Transverse colon (tissue), 4 donors: ENCODE measurements around the gene USP1. TPM values are rescaled to one million over a fixed set of nuclear protein-coding genes. Genes with fewer than 3 reads are reported as not detected.

Experiments
- DNase-seq: peaks from one replicate; pipeline ENCODE4 v3.0.0-alpha.2; 2019
- H3K27ac ChIP-seq, 4 donors: fragments of 200-600 bp; sonication (generic); 2 replicates each; pipeline ENCODE4 v1.5.1; 2016 to 2018; ENCODE audit warnings: inconsistent platforms in 4 of 4
- H3K27me3 ChIP-seq: fragments of 200-600 bp; sonication (generic); 2 replicates; pipeline ENCODE4 v1.5.1; 2017; ENCODE audit warnings: inconsistent platforms
- H3K36me3 ChIP-seq, 4 donors: fragments of 200-600 bp; sonication (generic); 2 replicates each; pipeline ENCODE4 v1.5.1; 2017 to 2019; ENCODE audit warnings: inconsistent platforms in 4 of 4
- H3K4me1 ChIP-seq, 4 donors: fragments of 200-600 bp; sonication (generic); 2 replicates each; pipeline ENCODE4 v1.5.1; 2017 to 2020; ENCODE audit warnings: inconsistent platforms in 4 of 4
- H3K4me3 ChIP-seq, 4 donors: fragments of 200-600 bp; sonication (generic); 1 replicate in 1 of 4; 2 replicates in 3 of 4; pipeline versions ENCODE4 v1.5.1 to v1.6.1; 2017 to 2019; ENCODE audit warnings: inconsistent platforms in 4 of 4
- H3K9me3 ChIP-seq, 2 donors: fragments of 200-600 bp; sonication (generic); 2 replicates each; pipeline ENCODE4 v1.5.1; 2017 to 2019; ENCODE audit warnings: inconsistent platforms in 2 of 2
- EP300 ChIP-seq: sonication (generic); formaldehyde crosslinking; IDR thresholded peaks from one replicate; pipeline ENCODE4 v1.6.1; 2017; ENCODE audit warnings: antibody characterized with exemption, low read depth
- POLR2A ChIP-seq: fragments of 450-650 bp; IDR thresholded peaks from one replicate; pipeline ENCODE4 v1.6.1; 2016; ENCODE audit warnings: antibody characterized with exemption, mild to moderate bottlenecking, moderate library complexity
- POLR2AphosphoS5 ChIP-seq, 3 donors: sonication (generic); formaldehyde crosslinking; IDR thresholded peaks; one replicate each; pipeline ENCODE4 v1.6.1; 2016; ENCODE audit warnings: antibody characterized with exemption in 3 of 3
- WGBS, 2 donors: methylation state at CpG; one replicate each; pipeline ENCODE4 v1.1.5; 2018; ENCODE audit warnings: low coverage in 1 of 2; 5-methylcytosine and 5-hydroxymethylcytosine counted together
- in situ Hi-C, 4 donors: fragments of 200-750 bp; cut with MboI; loops; one replicate each; pipeline versions ENCODE4 v1.15.0 to v1.15.1; 2017; ENCODE audit warnings: low sequenced_read_pairs in 3 of 4, low pct_ligation_motif_present in 1 of 4, low pct_unique_long_range_greater_than_20kb in 1 of 4
- intact Hi-C: fragments of 100-400 bp; cut with DNase I; formaldehyde crosslinking; loops from one replicate; pipeline ENCODE4 v1.15.1; 2023; ENCODE audit warnings: low total_unique reads
- total RNA-seq, 4 donors: library from RNA; depleted of rRNA; stranded (reverse); fragments of >200 nt; gene quantifications; one replicate each; pipeline ENCODE4 v1.1.0, GENCODE V29; 2016
- TF ChIP-seq, protein P1 (sequence below), 5 experiments: fragments of 200-600 bp in 3 of 5; fragments of 450-650 bp in 2 of 5; sonication (generic) in 3 of 5; IDR thresholded peaks; 1 replicate in 2 of 5; 2 replicates in 3 of 5; pipeline ENCODE4 v1.5.1; 2016 to 2017; ENCODE audit warnings: antibody characterized with exemption in 5 of 5, inconsistent platforms in 3 of 5, mild to moderate bottlenecking in 2 of 5, moderate library complexity in 1 of 5

The USP1 gene
- total RNA-seq, 4 donors from 2014 or later = 6.0 to 26.7 (median 25.0) TPM

DNA sequence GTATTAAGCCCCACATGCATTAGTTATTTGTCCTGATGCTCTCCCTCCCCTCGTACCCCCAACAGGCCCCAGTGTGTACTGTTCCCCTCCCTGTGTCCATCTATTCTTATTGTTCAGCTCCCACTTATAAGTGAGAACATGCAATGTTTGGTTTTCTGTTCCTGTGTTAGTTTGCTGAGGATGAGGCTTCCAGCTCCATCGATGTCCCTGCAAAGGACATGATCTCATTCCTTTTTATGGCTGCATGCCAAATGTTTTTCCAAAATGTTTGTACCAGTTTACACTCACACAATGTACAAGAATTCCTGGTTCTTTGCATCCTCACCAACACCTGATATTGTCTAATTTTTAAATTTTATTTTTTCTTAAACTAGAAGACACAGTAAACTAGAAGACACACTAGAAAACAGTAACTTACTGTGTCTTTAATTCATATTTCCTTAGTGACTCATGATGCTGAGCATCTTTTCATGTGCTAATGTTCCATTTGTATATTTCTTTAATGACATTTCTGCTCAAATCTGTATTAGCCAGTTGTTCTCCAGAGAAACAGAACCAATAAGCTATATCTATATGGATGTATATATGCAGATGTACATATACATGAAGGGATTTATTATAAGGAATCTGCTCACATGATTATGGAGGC, 19.4 kb upstream of the USP1 start:
- H3K36me3 ChIP-seq = no peaks in the 10 kb centered on the region
- intact Hi-C loops = no loop called here
- no peak for TF ChIP-seq EP300
- no peak for TF ChIP-seq POLR2A
- TF ChIP-seq POLR2AphosphoS5 (IDR thresholded peaks at IDR 0.05) = no peak
- TF ChIP-seq, protein P1, sequence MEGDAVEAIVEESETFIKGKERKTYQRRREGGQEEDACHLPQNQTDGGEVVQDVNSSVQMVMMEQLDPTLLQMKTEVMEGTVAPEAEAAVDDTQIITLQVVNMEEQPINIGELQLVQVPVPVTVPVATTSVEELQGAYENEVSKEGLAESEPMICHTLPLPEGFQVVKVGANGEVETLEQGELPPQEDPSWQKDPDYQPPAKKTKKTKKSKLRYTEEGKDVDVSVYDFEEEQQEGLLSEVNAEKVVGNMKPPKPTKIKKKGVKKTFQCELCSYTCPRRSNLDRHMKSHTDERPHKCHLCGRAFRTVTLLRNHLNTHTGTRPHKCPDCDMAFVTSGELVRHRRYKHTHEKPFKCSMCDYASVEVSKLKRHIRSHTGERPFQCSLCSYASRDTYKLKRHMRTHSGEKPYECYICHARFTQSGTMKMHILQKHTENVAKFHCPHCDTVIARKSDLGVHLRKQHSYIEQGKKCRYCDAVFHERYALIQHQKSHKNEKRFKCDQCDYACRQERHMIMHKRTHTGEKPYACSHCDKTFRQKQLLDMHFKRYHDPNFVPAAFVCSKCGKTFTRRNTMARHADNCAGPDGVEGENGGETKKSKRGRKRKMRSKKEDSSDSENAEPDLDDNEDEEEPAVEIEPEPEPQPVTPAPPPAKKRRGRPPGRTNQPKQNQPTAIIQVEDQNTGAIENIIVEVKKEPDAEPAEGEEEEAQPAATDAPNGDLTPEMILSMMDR (IDR thresholded peaks at IDR 0.05) = no peak
- no peak for DNase-seq
- H3K9me3 ChIP-seq = no peaks in the 10 kb centered on the region
- peaks cover 0 to 4% (median 2%) of the 10 kb centered on the region in 4 donors for H3K4me1 ChIP-seq
- in situ Hi-C loops = no loop called here
- H3K27me3 ChIP-seq = no peaks in the 10 kb centered on the region
- no peak overlapping the region for H3K27ac ChIP-seq
- H3K4me3 ChIP-seq = no peak overlapping the region
- WGBS, 2 donors = 52 to 67% methylated on average over 2 of the region's 2 CpGs

- TF ChIP-seq POLR2AphosphoS5 (IDR thresholded peaks at IDR 0.05) (no peak), POLR2A (no peak), EP300 (no peak)
- TF ChIP-seq, protein P1 (IDR thresholded peaks at IDR 0.05) = no peak
- Histone ChIP-seq H3K27me3 (no peaks in the 10 kb centered on the region), H3K4me1 (peaks cover 0 to 4% (median 2%) of the 10 kb centered on the region in 4 donors), H3K27ac (peak overlapping the region in 1 of 4 donors; percentile 27), H3K4me3 (no peak overlapping the region), H3K9me3 (no peaks in the 10 kb centered on the region), H3K36me3 (no peaks in the 10 kb centered on the region)
- intact Hi-C loops = no loop called here
- in situ Hi-C loops = no loop called here
- WGBS, 2 donors = 0 to 47% methylated on average over 1 of the region's 1 CpG
- DNase-seq = no peak
Observed at GRCh38 chr1:62420214-62420613, 16.6 kb upstream of the USP1 start.

- in situ Hi-C loops = no loop called here
- DNase-seq = peak; percentile 28
- H3K4me3 ChIP-seq = no peak overlapping the region
- H3K9me3 ChIP-seq = no peaks in the 10 kb centered on the region
- H3K36me3 ChIP-seq = no peaks in the 10 kb centered on the region
- H3K4me1 ChIP-seq = peaks cover 0 to 4% (median 2%) of the 10 kb centered on the region in 4 donors
- TF ChIP-seq EP300 (no peak), POLR2A (no peak), POLR2AphosphoS5 (IDR thresholded peaks at IDR 0.05) (no peak)
- TF ChIP-seq, protein P1 (IDR thresholded peaks at IDR 0.05) = no peak
- no peak overlapping the region for H3K27ac ChIP-seq
- intact Hi-C loops = no loop called here
- no peaks in the 10 kb centered on the region for H3K27me3 ChIP-seq
- 71 to 86% methylated on average over 5 to 14 of the region's 14 CpGs for WGBS, 2 donors
Observed at GRCh38 chr1:62423580-62424242, 13.1 kb upstream of the USP1 start.

GRCh38 chr1:62424411-62424810, 12.4 kb upstream of the USP1 start:
- in situ Hi-C loops = no loop called here
- Histone ChIP-seq H3K36me3 (no peaks in the 10 kb centered on the region), H3K4me3 (no peak overlapping the region), H3K9me3 (no peaks in the 10 kb centered on the region), H3K27ac (no peak overlapping the region), H3K27me3 (no peaks in the 10 kb centered on the region), H3K4me1 (peaks cover 0 to 4% (median 2%) of the 10 kb centered on the region in 4 donors)
- intact Hi-C loops = no loop called here
- TF ChIP-seq, protein P1 (IDR thresholded peaks at IDR 0.05) = no peak
- no peak for DNase-seq
- 63% methylated on average over 4 of the region's 4 CpGs; no CpG with 5 or more reads in 1 of the 2 donors for WGBS, 2 donors
